Bronchial epithelial cell (primary cell): ENCODE data around the gene CADPS2. TPM values are rescaled to one million over a fixed set of nuclear protein-coding genes. Genes with fewer than 3 reads are reported as not detected.

Source experiments
- DNase-seq: peaks from one replicate; pipeline ENCODE4 v3.0.0-alpha.2; 2010; ENCODE audit warnings: low read depth
- FAIRE-seq: peaks from 2 replicates; lab custom pipeline; 2011; peaks lifted over from hg19 to GRCh38; lab: Jason Lieb, UNC
- H3K27me3 ChIP-seq: 2 replicates; pipeline ENCODE4 v1.5.1; 2011; ENCODE audit warnings: low read length; ENCODE audit not compliant: control insufficient read depth, insufficient read depth
- H3K36me3 ChIP-seq: 2 replicates; pipeline ENCODE4 v1.5.1; 2011; ENCODE audit warnings: low read length; ENCODE audit not compliant: control insufficient read depth, insufficient read depth
- H3K4me3 ChIP-seq: 2 replicates; pipeline ENCODE4 v1.5.1; 2011; ENCODE audit warnings: mild to moderate bottlenecking, low read depth, low read length, control low read depth
- total RNA-seq: library from RNA; depleted of rRNA; stranded (reverse); fragments of >200 nt; gene quantifications from 2 replicates; pipeline ENCODE4 v1.2.1, GENCODE V29; 2014
- TF ChIP-seq, protein P1 (sequence below): IDR thresholded peaks from 2 replicates; pipeline ENCODE4 v1.5.1; 2011; ENCODE audit warnings: mild to moderate bottlenecking, moderate library complexity, low read length, control low read depth, inconsistent platforms; ENCODE audit not compliant: insufficient read depth, severe bottlenecking

Gene CADPS2
- total RNA-seq, 1 donor from 2014 or later, result 4.2 TPM

DNA sequence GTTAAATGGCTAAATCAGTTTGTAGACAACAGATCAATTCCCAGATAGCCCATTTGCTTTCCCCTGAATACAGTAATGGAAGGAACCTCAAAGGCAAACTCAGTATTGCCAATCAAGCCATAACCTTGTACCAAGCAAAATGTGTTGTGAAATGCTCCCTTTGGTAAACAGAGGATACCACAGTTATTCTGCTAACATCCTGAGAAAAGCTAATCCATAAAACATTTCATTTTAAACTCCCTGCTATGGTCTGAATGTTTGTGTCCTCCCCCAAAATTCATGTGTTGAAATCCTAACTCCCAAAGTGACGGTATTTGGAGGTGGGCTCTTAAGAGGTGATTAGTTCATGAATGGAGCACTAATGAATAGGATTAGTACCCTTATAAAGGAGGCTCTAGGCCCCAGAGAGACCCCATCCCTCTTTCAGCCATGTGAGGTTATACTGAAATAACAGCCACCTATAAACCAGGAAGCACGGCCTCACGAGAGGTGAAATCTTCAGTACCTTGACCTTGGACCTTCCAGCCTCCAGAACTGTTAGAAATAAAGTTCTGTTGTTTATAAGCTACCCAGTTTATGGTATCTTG lies 94.2 kb downstream of the CADPS2 start:
- TF ChIP-seq, protein P1, sequence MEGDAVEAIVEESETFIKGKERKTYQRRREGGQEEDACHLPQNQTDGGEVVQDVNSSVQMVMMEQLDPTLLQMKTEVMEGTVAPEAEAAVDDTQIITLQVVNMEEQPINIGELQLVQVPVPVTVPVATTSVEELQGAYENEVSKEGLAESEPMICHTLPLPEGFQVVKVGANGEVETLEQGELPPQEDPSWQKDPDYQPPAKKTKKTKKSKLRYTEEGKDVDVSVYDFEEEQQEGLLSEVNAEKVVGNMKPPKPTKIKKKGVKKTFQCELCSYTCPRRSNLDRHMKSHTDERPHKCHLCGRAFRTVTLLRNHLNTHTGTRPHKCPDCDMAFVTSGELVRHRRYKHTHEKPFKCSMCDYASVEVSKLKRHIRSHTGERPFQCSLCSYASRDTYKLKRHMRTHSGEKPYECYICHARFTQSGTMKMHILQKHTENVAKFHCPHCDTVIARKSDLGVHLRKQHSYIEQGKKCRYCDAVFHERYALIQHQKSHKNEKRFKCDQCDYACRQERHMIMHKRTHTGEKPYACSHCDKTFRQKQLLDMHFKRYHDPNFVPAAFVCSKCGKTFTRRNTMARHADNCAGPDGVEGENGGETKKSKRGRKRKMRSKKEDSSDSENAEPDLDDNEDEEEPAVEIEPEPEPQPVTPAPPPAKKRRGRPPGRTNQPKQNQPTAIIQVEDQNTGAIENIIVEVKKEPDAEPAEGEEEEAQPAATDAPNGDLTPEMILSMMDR, result no peak
- Histone ChIP-seq H3K27me3 (no peaks in the 10 kb centered on the region), H3K4me3 (no peak overlapping the region), H3K36me3 (no peaks in the 10 kb centered on the region)
- DNase-seq, result no peak
- FAIRE-seq, result no peak

DNA sequence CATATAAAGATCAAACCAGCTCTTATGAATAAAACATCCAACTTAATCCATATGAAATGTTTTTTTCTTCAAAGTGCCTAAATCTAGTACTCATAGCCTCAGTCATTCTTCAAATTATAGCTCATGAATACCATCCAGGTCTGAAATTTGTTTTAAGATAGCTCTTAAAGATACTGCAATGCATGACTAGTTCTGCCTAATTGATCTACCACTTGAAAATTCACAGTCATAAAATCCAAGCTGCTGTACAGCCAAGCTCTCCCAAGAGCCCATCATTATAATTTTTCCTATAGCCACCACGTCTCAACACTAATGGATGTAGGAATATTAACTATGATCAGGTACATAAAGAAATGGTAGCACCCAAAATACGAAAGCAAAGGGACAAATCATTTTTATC lies 95.7 kb downstream of the CADPS2 start:
- no peak for FAIRE-seq

DNA sequence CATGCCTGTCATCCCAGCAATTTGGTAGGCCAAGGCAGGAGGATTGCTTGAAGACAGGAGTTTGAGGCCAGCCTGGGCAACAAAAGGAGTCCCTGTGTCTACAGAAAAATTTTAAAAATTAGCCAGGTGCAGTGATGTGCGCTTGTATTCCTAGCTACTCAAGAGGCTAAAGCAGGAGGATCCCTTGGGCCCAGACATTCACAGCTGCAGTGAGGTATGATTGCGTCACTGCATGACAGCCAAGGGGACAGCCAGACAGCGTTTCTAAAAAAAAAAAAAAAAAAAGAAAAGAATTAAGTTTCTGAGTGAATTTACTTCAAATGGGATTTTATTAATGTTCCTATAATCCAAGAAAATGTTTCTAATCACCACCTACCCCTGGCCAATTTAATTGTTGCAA lies 96.1 kb downstream of the CADPS2 start:
- Histone ChIP-seq H3K36me3 (no peaks in the 10 kb centered on the region), H3K4me3 (no peak overlapping the region), H3K27me3 (no peaks in the 10 kb centered on the region)
- no peak for DNase-seq
- TF ChIP-seq, protein P1, result no peak
- FAIRE-seq, result no peak

More for the DNA sequence above, 95.7 kb downstream of the CADPS2 start:
- TF ChIP-seq, protein P1, result no peak
- DNase-seq, result no peak
- H3K27me3 ChIP-seq, result no peaks in the 10 kb centered on the region
- H3K4me3 ChIP-seq, result no peak overlapping the region
- no peaks in the 10 kb centered on the region for H3K36me3 ChIP-seq

- Histone ChIP-seq H3K27me3 (no peaks in the 10 kb centered on the region), H3K36me3 (no peaks in the 10 kb centered on the region), H3K4me3 (no peak overlapping the region)
- DNase-seq (no peak), FAIRE-seq (no peak)
- TF ChIP-seq, protein P1, result no peak
Observed at GRCh38 chr7:122789156-122789555, 97.1 kb downstream of the CADPS2 start.

DNA sequence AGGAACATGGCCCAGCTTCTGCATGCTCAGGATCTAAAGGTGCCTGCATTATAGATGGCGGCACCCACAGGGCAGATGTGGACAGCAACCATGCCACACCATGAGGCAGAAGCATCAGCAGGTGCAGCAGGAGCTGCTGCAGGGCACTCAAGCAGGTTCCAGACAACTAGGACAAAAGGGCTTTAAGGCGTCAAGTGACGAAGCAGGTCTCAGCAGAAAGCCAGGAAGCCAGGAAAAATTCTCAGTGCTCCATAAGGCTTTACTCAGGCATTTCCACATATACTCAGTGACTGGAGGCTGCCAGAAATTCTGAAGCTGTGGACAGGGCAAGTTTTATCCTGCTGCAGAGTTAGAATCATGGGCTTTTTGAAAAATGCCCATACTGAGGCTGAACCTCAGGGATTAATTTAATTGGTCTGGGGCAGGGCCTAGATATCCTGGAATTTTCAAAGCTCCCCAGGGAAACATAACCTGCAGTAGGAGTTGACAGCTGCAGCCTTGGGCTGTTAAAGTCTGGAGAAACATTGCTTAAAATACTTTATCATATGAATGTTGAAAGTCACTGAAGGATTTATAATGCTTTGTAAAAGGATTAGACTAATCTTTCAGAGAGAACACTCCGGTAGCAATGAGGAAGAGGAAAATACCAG lies 115.4 kb downstream of the CADPS2 start:
- FAIRE-seq, result no peak
- Histone ChIP-seq H3K36me3 (no peaks in the 10 kb centered on the region), H3K27me3 (no peaks in the 10 kb centered on the region), H3K4me3 (no peak overlapping the region)
- TF ChIP-seq, protein P1, result no peak
- no peak for DNase-seq
